Endothelial cell (in vitro differentiated cells): ENCODE results near the gene FAM110A. TPM values are rescaled to one million over a fixed set of nuclear protein-coding genes. Genes with fewer than 3 reads are reported as not detected.

Experiments used
- DNase-seq: peaks from one replicate; pipeline ENCODE4 v3.0.0; 2021; ENCODE audit warnings: low spot score
- H3K27ac Mint-ChIP-seq: one replicate; pipeline ENCODE4 v1.8.0; 2021; ENCODE audit warnings: mixed read lengths, inconsistent platforms; ENCODE audit not compliant: unreplicated experiment
- H3K27me3 Mint-ChIP-seq: one replicate; pipeline ENCODE4 v1.8.0; 2021; ENCODE audit warnings: mild to moderate bottlenecking, moderate library complexity, mixed read lengths, inconsistent platforms; ENCODE audit not compliant: unreplicated experiment
- H3K36me3 Mint-ChIP-seq: one replicate; pipeline ENCODE4 v1.8.0; 2021; ENCODE audit warnings: mild to moderate bottlenecking, low read depth, mixed read lengths, inconsistent platforms; ENCODE audit not compliant: unreplicated experiment
- H3K4me1 Mint-ChIP-seq: one replicate; pipeline ENCODE4 v1.8.0; 2021; ENCODE audit warnings: mild to moderate bottlenecking, mixed read lengths, inconsistent platforms; ENCODE audit not compliant: unreplicated experiment
- H3K4me3 Mint-ChIP-seq: one replicate; pipeline ENCODE4 v1.8.0; 2021; ENCODE audit warnings: mild to moderate bottlenecking, mixed read lengths, inconsistent platforms; ENCODE audit not compliant: unreplicated experiment
- H3K9me3 Mint-ChIP-seq: one replicate; pipeline ENCODE4 v1.8.0; 2021; ENCODE audit warnings: mixed read lengths, inconsistent platforms; ENCODE audit not compliant: unreplicated experiment
- total RNA-seq: library from RNA; stranded (reverse); fragmentation: NEBNext Ultra II Directional; extraction: Animal tissue kit (Norgen Biotek cat#: 25700); gene quantifications from one replicate; pipeline ENCODE4 v1.2.1, GENCODE V29; 2021; ENCODE audit not compliant: unreplicated experiment
- TF ChIP-seq, protein P1 (sequence below): fragments of 200-600 bp; sonication (generic); IDR thresholded peaks from one replicate; pipeline ENCODE4 v1.5.0; 2021; ENCODE audit warnings: antibody characterized with exemption; ENCODE audit not compliant: unreplicated experiment

The FAM110A gene
- total RNA-seq, 1 donor from 2014 or later = 7.2 TPM

DNA sequence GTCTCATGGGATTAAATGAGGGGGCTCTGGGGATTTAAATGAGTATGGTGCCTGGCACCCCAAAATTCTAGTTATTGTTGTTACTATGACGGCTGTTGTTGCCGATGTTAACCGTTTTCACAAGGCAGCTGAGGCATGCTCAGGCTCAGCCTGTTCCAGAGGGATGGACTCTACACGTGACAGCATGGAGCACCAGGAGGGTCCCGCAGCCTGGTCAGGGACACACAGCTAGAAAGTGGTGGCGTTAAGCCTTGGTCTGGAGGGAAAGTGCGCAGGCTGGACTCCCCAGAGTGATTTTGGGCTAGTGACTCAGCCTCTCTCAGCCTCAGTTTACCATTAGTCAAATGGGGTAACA, 7.0 kb downstream of the FAM110A start:
- Mint-ChIP-seq H3K27ac (no peak overlapping the region), H3K4me3 (peak overlapping the region; percentile 42), H3K36me3 (peaks cover 14% of the 10 kb centered on the region), H3K4me1 (peaks cover 12% of the 10 kb centered on the region), H3K27me3 (peaks cover 13% of the 10 kb centered on the region), H3K9me3 (peaks cover 5% of the 10 kb centered on the region)
- DNase-seq = no peak
- TF ChIP-seq, protein P1, sequence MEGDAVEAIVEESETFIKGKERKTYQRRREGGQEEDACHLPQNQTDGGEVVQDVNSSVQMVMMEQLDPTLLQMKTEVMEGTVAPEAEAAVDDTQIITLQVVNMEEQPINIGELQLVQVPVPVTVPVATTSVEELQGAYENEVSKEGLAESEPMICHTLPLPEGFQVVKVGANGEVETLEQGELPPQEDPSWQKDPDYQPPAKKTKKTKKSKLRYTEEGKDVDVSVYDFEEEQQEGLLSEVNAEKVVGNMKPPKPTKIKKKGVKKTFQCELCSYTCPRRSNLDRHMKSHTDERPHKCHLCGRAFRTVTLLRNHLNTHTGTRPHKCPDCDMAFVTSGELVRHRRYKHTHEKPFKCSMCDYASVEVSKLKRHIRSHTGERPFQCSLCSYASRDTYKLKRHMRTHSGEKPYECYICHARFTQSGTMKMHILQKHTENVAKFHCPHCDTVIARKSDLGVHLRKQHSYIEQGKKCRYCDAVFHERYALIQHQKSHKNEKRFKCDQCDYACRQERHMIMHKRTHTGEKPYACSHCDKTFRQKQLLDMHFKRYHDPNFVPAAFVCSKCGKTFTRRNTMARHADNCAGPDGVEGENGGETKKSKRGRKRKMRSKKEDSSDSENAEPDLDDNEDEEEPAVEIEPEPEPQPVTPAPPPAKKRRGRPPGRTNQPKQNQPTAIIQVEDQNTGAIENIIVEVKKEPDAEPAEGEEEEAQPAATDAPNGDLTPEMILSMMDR = no peak

DNA sequence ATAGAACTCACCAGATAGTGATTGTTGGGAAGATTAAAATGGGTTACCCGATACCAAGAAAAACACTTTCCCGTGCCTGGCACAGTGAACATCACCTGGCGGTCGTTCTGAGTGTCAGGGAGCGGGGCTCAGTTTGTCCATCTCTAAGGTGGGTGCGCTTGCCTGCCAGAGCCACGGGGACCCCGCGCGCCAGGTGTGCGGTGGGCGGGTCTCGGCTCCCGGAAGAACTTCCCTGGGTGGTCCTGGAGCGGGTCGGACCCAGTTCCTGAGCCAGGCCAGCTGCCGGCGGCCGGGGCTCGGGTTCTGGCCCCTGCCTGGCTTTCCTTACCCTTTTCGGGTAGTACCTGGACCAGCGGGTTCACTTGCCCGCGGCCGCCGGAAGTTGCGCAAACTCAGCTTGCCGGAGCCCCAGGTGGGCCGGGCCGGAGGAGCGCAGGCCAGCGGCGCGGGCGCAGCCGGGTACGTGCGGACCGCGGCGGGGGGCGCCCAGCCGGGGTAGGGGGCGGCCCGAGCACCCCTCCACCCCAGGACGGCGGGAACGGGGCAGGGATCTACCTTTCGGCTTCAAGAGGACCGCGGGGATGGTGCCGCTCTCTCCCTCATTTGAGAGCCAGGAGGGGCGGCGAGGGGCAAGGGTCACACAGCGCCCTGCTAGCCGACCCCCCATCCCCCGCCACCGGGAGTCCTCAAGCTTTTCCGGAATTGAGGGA, 7.5 kb downstream of the FAM110A start:
- no peak for DNase-seq
- Mint-ChIP-seq H3K27me3 (peaks cover 13% of the 10 kb centered on the region), H3K9me3 (peaks cover 5% of the 10 kb centered on the region), H3K4me3 (peak overlapping the region; percentile 42), H3K36me3 (peaks cover 14% of the 10 kb centered on the region), H3K27ac (no peak overlapping the region), H3K4me1 (peaks cover 17% of the 10 kb centered on the region)
- TF ChIP-seq, protein P1 = no peak

DNA sequence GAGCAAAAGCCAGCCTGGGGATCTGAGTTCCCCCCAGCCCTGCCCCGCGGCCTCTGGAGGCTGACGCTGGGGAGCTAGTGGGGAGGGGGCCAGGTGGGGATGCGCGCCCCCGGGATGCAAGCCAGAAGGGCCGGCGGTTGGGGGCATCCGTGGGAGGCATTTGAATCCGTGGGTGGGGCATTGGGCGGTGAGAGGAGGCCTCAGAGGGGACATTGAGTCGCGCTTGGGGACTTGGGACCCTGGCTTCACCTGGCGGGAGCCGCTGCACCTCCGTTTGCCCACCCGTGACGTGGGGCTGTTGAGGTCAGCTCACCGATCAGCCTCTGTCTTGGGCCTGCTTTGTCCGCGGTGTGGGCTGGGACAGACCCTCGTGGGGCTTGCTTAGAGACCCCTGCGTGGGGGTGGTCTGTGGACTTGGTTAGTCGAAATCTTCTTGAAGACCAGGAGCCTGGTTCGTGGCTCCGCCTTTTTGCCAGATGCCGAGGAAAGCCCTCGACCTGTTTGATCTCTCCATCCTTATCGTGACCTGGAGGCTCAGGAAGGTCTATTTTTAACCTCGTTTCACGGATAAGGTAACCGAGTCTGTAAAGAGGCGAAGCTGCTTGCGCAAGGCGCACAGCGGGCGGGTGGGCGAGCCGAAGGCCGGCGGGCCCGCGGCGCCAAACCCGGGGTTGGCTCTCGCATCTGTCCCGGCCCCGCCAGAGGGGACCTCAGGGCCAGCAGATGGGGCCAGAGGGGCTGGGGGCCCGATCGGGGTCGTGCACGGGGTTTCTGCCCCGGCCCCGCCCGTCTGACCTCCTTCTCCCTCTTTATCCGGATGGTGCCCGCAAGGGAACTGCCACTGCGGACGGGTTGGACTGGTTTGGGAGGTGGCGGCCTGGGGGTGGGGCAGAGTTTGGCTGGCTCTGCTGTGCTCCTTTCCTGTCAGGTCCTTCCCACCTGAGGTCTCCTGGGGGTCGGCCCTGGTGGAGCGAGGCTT, 8.3 kb downstream of the FAM110A start:
- DNase-seq = no peak
- Mint-ChIP-seq H3K36me3 (peaks cover 14% of the 10 kb centered on the region), H3K27me3 (peaks cover 13% of the 10 kb centered on the region), H3K4me1 (peaks cover 23% of the 10 kb centered on the region), H3K9me3 (peaks cover 5% of the 10 kb centered on the region), H3K4me3 (peak overlapping the region; percentile 76), H3K27ac (no peak overlapping the region)
- TF ChIP-seq, protein P1 = no peak

DNA sequence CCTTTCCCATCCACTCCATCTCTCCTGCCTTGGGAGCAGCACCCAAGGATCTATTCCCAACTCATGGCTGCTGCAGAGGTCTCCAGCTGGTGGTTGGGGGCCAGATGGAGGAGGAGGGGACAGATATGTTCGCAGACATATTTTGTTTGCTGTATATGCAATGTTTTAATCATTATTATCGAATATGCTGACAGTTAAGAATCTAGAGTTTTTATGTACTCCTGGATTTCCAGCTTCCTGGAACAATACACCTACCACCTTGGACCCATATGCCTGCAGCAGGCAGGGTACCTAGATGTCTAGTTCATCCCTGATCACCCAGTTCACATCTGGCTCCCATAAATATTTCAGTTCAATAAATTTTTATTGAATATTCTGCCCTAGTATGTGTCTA, 9.0 kb downstream of the FAM110A start:
- Mint-ChIP-seq H3K4me3 (no peak overlapping the region), H3K9me3 (peaks cover 5% of the 10 kb centered on the region), H3K36me3 (peaks cover 11% of the 10 kb centered on the region), H3K27me3 (peaks cover 13% of the 10 kb centered on the region), H3K4me1 (peaks cover 26% of the 10 kb centered on the region), H3K27ac (no peak overlapping the region)
- TF ChIP-seq, protein P1 = no peak
- DNase-seq = no peak
